DMS79 treated with DMSO at 0.1 percent for 48 hours (cell line): ENCODE measurements around the gene ZNF215.
"Not testable (repeated sequence)": the region's sequence is repeated elsewhere in the genome, so short reads cannot be mapped to it uniquely, and the experiment has no call there.

Source experiments
- DNase-seq: peaks from one replicate; lab custom pipeline; 2025; lab: John Stamatoyannopoulos, UW

The ZNF215 gene

DNA sequence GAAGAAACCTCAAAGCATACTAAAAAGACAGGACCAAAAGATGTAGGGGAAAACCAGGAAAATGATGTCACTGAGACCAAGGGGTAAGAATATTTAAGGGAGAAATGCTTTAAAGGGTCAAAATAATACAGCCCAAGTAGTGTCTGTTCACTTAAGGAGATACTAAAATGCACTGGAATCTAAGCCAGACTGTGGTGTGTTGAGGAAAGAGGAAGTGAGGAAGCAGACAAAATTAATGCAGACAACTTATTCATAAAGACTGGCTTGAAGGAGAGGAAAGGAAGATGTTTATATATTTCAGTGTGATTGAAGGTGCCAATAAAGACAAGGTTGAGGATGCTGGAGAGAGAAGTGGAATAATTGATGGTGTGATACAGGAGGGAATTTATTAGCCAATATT, 15.7 kb downstream of the ZNF215 start:
- DNase-seq = no peak

DNA sequence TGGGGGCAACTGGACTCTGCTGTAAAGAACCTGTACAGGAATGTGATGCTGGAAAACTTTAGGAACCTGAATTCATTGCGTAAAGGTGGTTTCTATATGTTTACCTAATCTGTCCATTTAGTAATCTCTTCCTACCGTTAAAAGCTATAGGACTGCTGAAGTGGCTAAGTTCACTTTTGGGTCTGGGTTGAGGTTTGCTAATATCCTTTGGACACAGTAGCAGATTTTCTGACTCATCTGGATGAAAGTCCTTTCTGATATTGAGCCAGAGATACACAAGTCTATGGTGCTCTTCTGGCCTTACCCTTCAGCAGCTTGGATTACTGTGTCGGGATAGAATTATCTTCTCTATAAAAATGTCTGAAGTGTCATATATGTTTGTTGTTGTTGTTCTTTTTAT, 16.9 kb downstream of the ZNF215 start:
- no peak for DNase-seq

GRCh38 chr11:6954248-6954647, 28.0 kb downstream of the ZNF215 start:
- DNase-seq = not testable (repeated sequence)

DNA sequence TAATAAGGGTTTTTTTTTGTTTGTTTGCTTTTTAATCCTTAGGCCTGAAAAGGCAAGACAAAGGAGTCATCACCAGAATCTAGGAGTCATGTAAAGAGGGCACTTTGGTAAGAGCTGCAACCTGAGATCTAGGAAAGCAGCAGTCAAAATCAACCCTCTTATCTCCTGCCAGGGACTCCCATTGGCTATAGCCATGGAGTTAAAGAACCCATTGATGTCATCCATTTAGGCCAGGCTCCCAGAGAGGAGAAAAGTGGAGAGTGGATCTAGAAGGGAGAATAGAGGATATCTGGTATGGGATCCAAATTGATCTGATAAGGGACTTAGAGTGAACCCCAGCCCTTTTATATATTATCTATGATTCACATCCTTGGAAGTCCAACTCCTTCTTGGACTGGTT, 35.9 kb downstream of the ZNF215 start:
- DNase-seq = no peak

- no peak for DNase-seq
Measured at GRCh38 chr11:6962673-6963072, 36.4 kb downstream of the ZNF215 start.

DNA sequence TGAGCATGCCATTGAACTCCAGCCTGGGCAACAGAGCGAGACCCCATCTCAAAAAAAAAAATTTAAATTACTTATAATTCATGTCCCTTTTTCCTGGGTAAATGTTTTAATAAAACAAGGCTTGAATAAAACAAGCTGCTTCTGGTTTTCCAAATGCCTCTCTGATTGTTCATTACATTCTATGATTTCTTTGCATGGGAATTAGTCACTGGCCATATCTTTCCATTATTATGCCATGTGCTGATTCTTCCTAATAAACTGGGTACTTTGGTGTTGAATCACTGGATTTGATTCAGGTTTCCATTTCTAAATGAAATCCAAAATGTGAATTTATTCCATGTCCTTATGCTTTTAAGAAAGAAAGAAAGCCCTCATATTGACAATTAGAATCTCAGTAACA, 42.6 kb downstream of the ZNF215 start:
- no peak for DNase-seq

DNA sequence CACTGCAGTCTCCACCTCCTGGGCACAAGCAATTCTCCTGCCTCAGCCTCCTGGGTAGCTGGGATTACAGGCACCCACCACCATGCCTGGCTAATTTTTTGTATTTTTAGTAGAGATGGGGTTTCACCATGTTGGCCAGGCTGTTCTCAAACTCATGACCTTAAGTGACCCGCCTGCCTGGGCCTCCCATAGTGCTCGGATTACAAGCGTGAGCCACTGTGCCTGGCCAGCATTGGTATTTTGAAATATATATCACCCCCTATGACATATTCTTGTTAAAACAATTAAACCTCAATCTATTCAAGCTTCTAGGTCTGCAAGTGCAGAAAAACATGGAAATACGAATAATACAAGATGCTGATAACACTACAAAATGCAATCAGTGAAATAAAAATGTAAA, 43.6 kb downstream of the ZNF215 start:
- DNase-seq = not testable (repeated sequence)

GRCh38 chr11:6979365-6979764, 53.1 kb downstream of the ZNF215 start:
- no peak for DNase-seq

DNA sequence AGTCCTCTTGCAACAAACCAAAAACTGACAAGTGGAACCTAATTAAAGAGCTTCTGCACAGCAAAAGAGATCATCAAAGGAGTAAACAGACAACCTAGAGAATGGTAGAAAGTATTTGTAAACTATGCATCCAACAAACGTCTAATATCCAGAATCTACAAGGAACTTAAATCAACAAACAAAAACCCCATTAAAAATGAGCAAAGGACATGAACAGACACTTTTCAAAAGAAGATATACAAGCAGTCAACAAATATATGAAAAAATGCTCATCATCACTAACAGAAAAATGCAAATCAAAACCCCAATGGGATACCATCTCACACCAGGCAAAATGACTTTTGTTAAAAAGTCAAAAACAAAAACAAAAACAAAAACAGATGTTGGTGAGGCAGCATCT, 60.3 kb downstream of the ZNF215 start:
- DNase-seq = no peak

DNA sequence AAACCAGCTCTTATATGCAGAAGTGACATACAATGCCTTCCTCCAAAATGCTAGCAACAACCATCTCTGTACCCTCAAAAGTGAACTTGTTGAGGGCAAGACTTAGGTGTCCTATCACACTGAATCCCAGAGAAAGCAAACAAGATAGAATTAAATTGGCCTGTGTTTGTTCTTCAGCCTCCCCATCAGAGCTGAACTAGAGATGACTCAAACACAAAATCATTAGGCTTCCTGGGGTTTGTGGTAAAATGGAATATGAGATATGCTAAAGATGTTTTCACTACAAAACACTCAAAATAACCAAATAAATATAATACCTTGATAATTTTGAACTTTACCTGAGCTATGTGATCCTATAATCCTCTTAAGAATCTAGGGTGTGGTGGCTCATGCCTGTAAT, 62.3 kb downstream of the ZNF215 start:
- no peak for DNase-seq

DNA sequence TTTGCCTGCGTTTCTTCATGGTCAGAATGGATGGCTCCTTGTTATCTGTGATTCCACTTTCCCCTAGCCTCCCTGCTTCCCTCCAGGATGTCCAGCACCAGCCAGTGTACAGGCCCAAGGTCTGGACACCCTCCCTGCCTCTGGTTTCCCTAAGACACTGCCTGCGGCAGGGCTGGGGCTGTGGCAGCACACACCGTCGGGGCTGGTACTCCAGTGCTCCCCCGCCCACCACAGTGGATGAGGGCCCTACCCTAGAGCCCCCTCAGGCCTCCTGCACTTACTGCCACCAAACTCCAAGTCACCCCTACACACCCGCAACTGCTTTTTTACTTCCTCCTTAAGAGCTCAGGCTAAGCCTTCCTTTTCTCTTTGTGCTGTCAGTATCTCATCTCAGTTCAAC, 65.0 kb downstream of the ZNF215 start:
- no peak for DNase-seq

- DNase-seq = no peak
Measured at GRCh38 chr11:6992026-6992425, 65.8 kb downstream of the ZNF215 start.

- no peak for DNase-seq
Measured at GRCh38 chr11:6992457-6993417, 66.5 kb downstream of the ZNF215 start.

DNA sequence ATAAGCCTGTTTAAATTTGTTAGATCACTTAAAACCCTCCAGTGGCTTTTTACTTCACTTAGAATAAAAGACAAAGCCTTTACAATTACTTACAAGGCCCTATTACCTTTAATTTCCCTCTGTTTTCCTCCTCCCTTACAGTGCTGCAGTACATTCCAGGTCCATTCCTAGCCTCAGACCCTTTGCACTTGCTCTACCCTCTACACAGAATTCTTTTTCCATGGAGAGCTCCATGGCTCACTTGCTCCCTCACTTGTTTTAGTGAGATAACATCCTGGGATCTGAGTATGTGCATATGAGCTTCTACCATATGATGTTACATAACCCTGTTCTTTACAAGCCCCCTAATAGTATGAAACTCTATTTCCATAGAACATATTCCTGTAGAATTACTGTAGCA, 69.5 kb downstream of the ZNF215 start:
- no peak for DNase-seq

- no peak for DNase-seq
Measured at GRCh38 chr11:7004482-7004881, 78.3 kb downstream of the ZNF215 start.
